K562 (cell line): ENCODE data around the gene QRFP. TPM values are rescaled to one million over a fixed set of nuclear protein-coding genes. Genes with fewer than 3 reads are reported as not detected.

ENCODE experiments used
- ATAC-seq: fragments of 200-7000 bp; cut with Tn5 transposase; 3 replicates; pipeline ENCODE4 v1.9.1; 2020; ENCODE audit warnings: moderate library complexity
- BruUV-seq: library from RNA; stranded (reverse); fragments of 400-500 nt; replicated peaks from 2 replicates; lab custom pipeline; 2021; lab: Mats Ljungman, UMichigan
- CTCF ChIA-PET: fragments of 300-600 bp; formaldehyde crosslinking; extraction: SDS; loops from one replicate; lab custom pipeline; 2021; ENCODE audit warnings: low intra/inter-chr PET ratio; lab: Yijun Ruan, JAX
- POLR2A ChIA-PET: fragments of 300-600, 350-650 bp; sonication (Branson Sonifier 250); formaldehyde crosslinking; extraction: SDS; loops from one replicate; lab custom pipeline; 2021; ENCODE audit warnings: antibody characterized with exemption, inconsistent platforms; lab: Yijun Ruan, JAX
- DNase-seq, 4 experiments: peaks; one replicate each; pipeline versions ENCODE4 v3.0.0 to v3.0.0-alpha.2; 2011 to 2018; ENCODE audit warnings: low spot score in 3 of 4, mixed read lengths in 3 of 4; ENCODE audit errors: extremely low read depth in 1 of 4
- FAIRE-seq: peaks from 2 replicates; lab custom pipeline; 2011; peaks lifted over from hg19 to GRCh38; lab: Jason Lieb, UNC
- H2AFZ ChIP-seq: 2 replicates; pipeline ENCODE4 v1.6.0; 2011; ENCODE audit warnings: low read depth, low read length, control low read depth, inconsistent platforms
- H3K27ac ChIP-seq: fragments of 200-600 bp; 3 replicates; pipeline ENCODE4 v1.8.0; 2011; ENCODE audit warnings: low read depth, mild to moderate bottlenecking, control low read depth, inconsistent platforms, low read length, moderate library complexity, mixed read lengths; ENCODE audit errors: extremely low read depth
- H3K27me3 ChIP-seq, 2 experiments: fragments of 300-600 bp in 1 of 2; 2 replicates in 1 of 2; 3 replicates in 1 of 2; pipeline versions ENCODE4 v1.6.0 to v1.8.0; 2011; ENCODE audit warnings: inconsistent platforms in 2 of 2, low read length in 2 of 2, mild to moderate bottlenecking in 1 of 2, mixed read lengths in 1 of 2, moderate library complexity in 1 of 2; ENCODE audit not compliant: control insufficient read depth in 2 of 2, insufficient read depth in 2 of 2
- H3K36me3 ChIP-seq: fragments of 300-600 bp; 3 replicates; pipeline ENCODE4 v1.8.0; 2011; ENCODE audit warnings: mild to moderate bottlenecking, low read length, inconsistent platforms; ENCODE audit not compliant: control insufficient read depth, insufficient read depth
- H3K4me1 ChIP-seq, 2 experiments: fragments of 200-600 bp in 1 of 2; replicated peaks in 1 of 2; 2 replicates in 1 of 2; 3 replicates in 1 of 2; pipeline versions ENCODE4 v1.5.1 to v1.8.0; 2011; ENCODE audit warnings: inconsistent platforms in 2 of 2, low read length in 2 of 2, mild to moderate bottlenecking in 1 of 2, mixed read lengths in 1 of 2, moderate library complexity in 1 of 2; ENCODE audit not compliant: control insufficient read depth in 2 of 2, insufficient read depth in 2 of 2
- H3K4me2 ChIP-seq: 2 replicates; pipeline ENCODE4 v1.6.1; 2011; ENCODE audit warnings: low read length, control low read depth, inconsistent platforms, mixed read lengths; ENCODE audit not compliant: insufficient read depth
- H3K4me3 ChIP-seq: fragments of 200-600 bp; sonication (generic), shearing (Covaris generic); 2 replicates; pipeline ENCODE4 v1.5.1; 2016; ENCODE audit warnings: control low read depth, inconsistent platforms
- H3K79me2 ChIP-seq: fragments of 200-600 bp; 3 replicates; pipeline ENCODE4 v1.8.0; 2011; ENCODE audit warnings: low read length, inconsistent platforms; ENCODE audit not compliant: control insufficient read depth, insufficient read depth
- H3K9ac ChIP-seq, 2 experiments: 2 replicates each; pipeline versions ENCODE4 v1.6.0 to v1.6.1; 2011; ENCODE audit warnings: low read depth in 2 of 2, low read length in 2 of 2, control low read depth in 1 of 2, inconsistent platforms in 1 of 2, mild to moderate bottlenecking in 1 of 2, mixed read lengths in 1 of 2; ENCODE audit not compliant: insufficient read depth in 1 of 2
- H3K9me1 ChIP-seq: one replicate; pipeline ENCODE4 v1.6.0; 2011; ENCODE audit warnings: inconsistent platforms, mild to moderate bottlenecking, low read length, moderate library complexity; ENCODE audit not compliant: control insufficient read depth, insufficient read depth
- H3K9me3 ChIP-seq: replicated peaks from 2 replicates; pipeline ENCODE4 v1.5.1; 2011; ENCODE audit warnings: low read depth, low read length, inconsistent platforms; ENCODE audit not compliant: control insufficient read depth, insufficient read depth
- H4K20me1 ChIP-seq: replicated peaks from 2 replicates; pipeline ENCODE4 v1.6.1; 2011; ENCODE audit warnings: low read length, inconsistent platforms, mixed read lengths; ENCODE audit not compliant: control insufficient read depth, insufficient read depth
- ATF3 ChIP-seq, 2 experiments: fragments of 450-650 bp in 1 of 2; sonication (generic) in 1 of 2; formaldehyde crosslinking in 1 of 2; IDR thresholded peaks in 1 of 2; conservative IDR thresholded peaks in 1 of 2; 2 replicates each; pipeline versions ENCODE4 v1.6.1 to v1.8.1; 2016 to 2023; ENCODE audit warnings: mild to moderate bottlenecking in 2 of 2, moderate library complexity in 2 of 2, inconsistent platforms in 1 of 2, missing genetic modification reagents in 1 of 2
- E2F1 ChIP-seq: sonication (generic); formaldehyde crosslinking; IDR thresholded peaks from 2 replicates; pipeline ENCODE4 v1.8.1; 2023; ENCODE audit warnings: mild to moderate bottlenecking, missing genetic modification reagents, moderate library complexity
- ELF1 ChIP-seq: fragments of 200-800 bp; sonication (Bioruptor generic); IDR thresholded peaks from 2 replicates; pipeline ENCODE4 v1.6.1; 2016; ENCODE audit warnings: missing genetic modification characterization, missing compliant biosample characterization
- HMGXB4 ChIP-seq: sonication (generic); formaldehyde crosslinking; IDR thresholded peaks from 2 replicates; pipeline ENCODE4 v1.8.1; 2023; ENCODE audit warnings: mild to moderate bottlenecking, missing genetic modification reagents
- LARP7 ChIP-seq: fragments of 450-650 bp; IDR thresholded peaks from 2 replicates; pipeline ENCODE4 v1.6.1; 2016
- RCOR1 ChIP-seq, 2 experiments: IDR thresholded peaks; 2 replicates each; pipeline ENCODE4 v1.6.1; 2012; ENCODE audit warnings: low read depth in 2 of 2, low read length in 2 of 2, borderline replicate concordance in 1 of 2, improper control_type of control experiment in 1 of 2
- SMAD3 ChIP-seq: fragments of 450-650 bp; formaldehyde crosslinking; conservative IDR thresholded peaks from 2 replicates; pipeline ENCODE4 v1.4.0; 2020; ENCODE audit warnings: mild to moderate bottlenecking
- SMC3 ChIP-seq: conservative IDR thresholded peaks from 2 replicates; pipeline ENCODE4 v1.6.1; 2011; ENCODE audit warnings: low read depth, low read length, improper control_type of control experiment; ENCODE audit not compliant: insufficient read depth
- ZNF217 ChIP-seq: sonication (generic); formaldehyde crosslinking; IDR thresholded peaks from 2 replicates; pipeline ENCODE4 v1.8.0; 2022; ENCODE audit warnings: mild to moderate bottlenecking, missing genetic modification reagents
- ZNF609 ChIP-seq: sonication (generic); formaldehyde crosslinking; IDR thresholded peaks from 2 replicates; pipeline ENCODE4 v1.8.1; 2023; ENCODE audit warnings: missing genetic modification reagents, mild to moderate bottlenecking, borderline replicate concordance
- WGBS: fragments of 100-300 bp; shearing (Covaris generic); methylation state at CpG from one replicate; pipeline ENCODE4 v1.1.6; 2016; ENCODE audit warnings: low coverage, mixed read lengths; ENCODE audit not compliant: insufficient coverage; ENCODE audit errors: missing lambda C conversion rate; 5-methylcytosine and 5-hydroxymethylcytosine counted together
- in situ Hi-C: fragments of 300-500 bp; cut with MboI; formaldehyde crosslinking; loops from 4 replicates; pipeline ENCODE4 v1.15.0; 2018; ENCODE audit warnings: inconsistent platforms, mixed read lengths
- intact Hi-C: fragments of 100-400 bp; cut with micrococcal nuclease; formaldehyde crosslinking; loops from 2 replicates; pipeline ENCODE4 v1.14.2; 2022
- polyA plus RNA-seq, 8 experiments: library from polyadenylated mRNA; depleted of rRNA in 4 of 8; stranded (reverse) in 5 of 8; unstranded in 3 of 8; fragments of >200 nt; fragmentation: Nextera tagmentation in 2 of 8; fragmentation: Illumina TruSeq in 1 of 8; extraction: Ambion mirVana in 2 of 8; extraction: Trizol in 1 of 8; gene quantifications; 2 replicates each; pipeline versions ENCODE4 v1.2.1 to v1.2.3, GENCODE V29; 2011 to 2014; ENCODE audit warnings: inconsistent platforms in 1 of 8, missing spikeins in 1 of 8
- total RNA-seq, 7 experiments: library from RNA; depleted of rRNA in 6 of 7; stranded (reverse); fragments of >200 nt in 6 of 7; fragmentation: Illumina TruSeq in 2 of 7; extraction: Trizol in 2 of 7; gene quantifications; 2 replicates each; pipeline versions ENCODE4 v1.2.1 to v1.2.3, GENCODE V29; 2011 to 2021; ENCODE audit warnings: low replicate concordance in 1 of 7

Gene QRFP
- total and polyA plus RNA-seq, 9 of the 15 experiments (the other 6 are each of a cell fraction or from before 2014, with no cell fraction given): not detected

- no peak for ATAC-seq
- Histone ChIP-seq H3K4me2 (no peak overlapping the region), H2AFZ (no peak overlapping the region), H3K9me1 (no peaks in the 10 kb centered on the region), H3K36me3 (no peaks in the 10 kb centered on the region), H3K4me3 (no peak overlapping the region), H3K27me3 (peaks cover 95 to 100% of the 10 kb centered on the region in 2 experiments), H3K27ac (no peak overlapping the region), H3K9ac (peak overlapping the region in 1 of 2 experiments; percentile 13; a peak in 1 of 4 replicates), H3K79me2 (no peaks in the 10 kb centered on the region), H3K9me3 (no peaks in the 10 kb centered on the region), H4K20me1 (peaks cover 84% of the 10 kb centered on the region), H3K4me1 (peaks cover 0 to 51% of the 10 kb centered on the region in 2 experiments; a peak in 1 of 5 replicates)
- WGBS: 7% methylated on average over 16 of the region's 16 CpGs
- ChIA-PET CTCF (no interaction called here), POLR2A (interaction anchor here (0.7 to 26.8 kb wide), 9 partner anchors 2 to 75 kb away, joined by 3 to 582 read pairs (median 4); no protein-coding TSS in a partner anchor)
- DNase-seq: peak in 3 of 4 experiments; percentile 67 to 71 (median 67)
- in situ Hi-C loops (no loop called here), intact Hi-C loops (no loop called here)
- no TSS peak for BruUV-seq
- FAIRE-seq: peak; percentile 23
- TF ChIP-seq RCOR1 (IDR thresholded peaks at IDR 0.05; ENCODE audit: borderline replicate concordance in 1 of 2, low read depth in 2 of 2, low read length in 2 of 2) (0 out of 4 replicates have a peak, but pooled peaks of 1 of the 2 experiments have one; percentile 11), SMC3 (peak; percentile 25; the same call in 1 of the 2 replicates), E2F1 (CRISPR knock-in tag) (peak; percentile 45; the same call in 1 of the 2 replicates), ZNF609 (no peak), ELF1 (tag) (no peak), SMAD3 (no peak), ZNF217 (CRISPR knock-in tag) (no peak), LARP7 (no peak), HMGXB4 (CRISPR knock-in tag) (peak; percentile 30; the same call in 1 of the 2 replicates), ATF3 (IDR thresholded peaks at IDR 0.05) (no peak), ATF3 (CRISPR knock-in tag; conservative IDR thresholded peaks at IDR 0.05) (peak; percentile 86)
Observed at GRCh38 chr9:130922893-130923610, 26.4 kb upstream of the QRFP start.
